Small intestine (tissue), 7 donors: ENCODE results near the gene PDGFD. TPM values are rescaled to one million over a fixed set of nuclear protein-coding genes. Genes with fewer than 3 reads are reported as not detected.

Experiments
- DNase-seq, 2 donors: peaks; one replicate each; pipeline versions ENCODE4 v3.0.0 to v3.0.0-alpha.2; 2013
- FAIRE-seq: peaks from 2 replicates; lab custom pipeline; 2012; peaks lifted over from hg19 to GRCh38; lab: Jason Lieb, UNC
- H3K27ac ChIP-seq, 3 donors: one replicate each; pipeline ENCODE4 v1.5.1; 2013; ENCODE audit warnings: low read length in 2 of 3, mild to moderate bottlenecking in 2 of 3, control low read depth in 1 of 3, inconsistent platforms in 1 of 3, low read depth in 1 of 3, moderate library complexity in 1 of 3
- H3K27me3 ChIP-seq, 3 donors: one replicate each; pipeline ENCODE4 v1.6.1; 2013; ENCODE audit warnings: low read length in 3 of 3, inconsistent platforms in 1 of 3; ENCODE audit not compliant: control insufficient read depth in 3 of 3, insufficient read depth in 3 of 3
- H3K36me3 ChIP-seq, 3 donors: one replicate each; pipeline ENCODE4 v1.6.1; 2013; ENCODE audit warnings: low read length in 3 of 3, inconsistent platforms in 1 of 3, low read depth in 1 of 3, mild to moderate bottlenecking in 1 of 3, moderate library complexity in 1 of 3; ENCODE audit not compliant: control insufficient read depth in 3 of 3, insufficient read depth in 2 of 3
- H3K4me1 ChIP-seq, 3 donors: one replicate each; pipeline ENCODE4 v1.6.1; 2013; ENCODE audit warnings: low read length in 2 of 3, inconsistent platforms in 1 of 3, low read depth in 1 of 3, mild to moderate bottlenecking in 1 of 3, moderate library complexity in 1 of 3; ENCODE audit not compliant: control insufficient read depth in 3 of 3, insufficient read depth in 2 of 3
- H3K4me3 ChIP-seq, 3 donors: one replicate each; pipeline ENCODE4 v1.5.1; 2013; ENCODE audit warnings: low read length in 3 of 3, control low read depth in 1 of 3, inconsistent platforms in 1 of 3, low read depth in 1 of 3, mild to moderate bottlenecking in 1 of 3, moderate library complexity in 1 of 3
- H3K9me3 ChIP-seq, 2 donors: one replicate each; pipeline ENCODE4 v1.6.1; 2013; ENCODE audit warnings: low read depth in 1 of 2, low read length in 1 of 2; ENCODE audit not compliant: control insufficient read depth in 2 of 2, insufficient read depth in 1 of 2
- WGBS, 3 donors: extraction: QIAGEN DNeasy Blood & Tissue Kit; methylation state at CpG; one replicate each; pipeline ENCODE4 v1.1.7; 2013; 5-methylcytosine and 5-hydroxymethylcytosine counted together
- polyA plus RNA-seq, 4 donors: library from polyadenylated mRNA; stranded (reverse) in 3 of 4; unstranded in 1 of 4; fragments of 200-250 nt in 3 of 4; fragments of 120-200 nt in 1 of 4; gene quantifications; one replicate each; pipeline versions ENCODE4 v1.2.1 to v1.2.3, GENCODE V29; 2013
- donor health status: healthy with polysubstance abuse.
- donor health status: control.
- donor health status: control.
- donor health status: Bipolar disorder and iron deficiency.
- donor health status: healthy.

The PDGFD gene
- polyA plus RNA-seq, 4 donors, result 0.81 to 20.0 (median 3.5) TPM; not detected in 1

- 69 to 81% (median 69%) methylated on average over 2 of the region's 2 CpGs for WGBS, 3 donors
- DNase-seq (no peak), FAIRE-seq (no peak)
- no peaks in the 10 kb centered on the region for H3K27me3 ChIP-seq
- H3K36me3 ChIP-seq, result no peaks in the 10 kb centered on the region
- H3K9me3 ChIP-seq, result no peaks in the 10 kb centered on the region
- no peak overlapping the region for H3K4me3 ChIP-seq
- no peak overlapping the region for H3K27ac ChIP-seq
- no peaks in the 10 kb centered on the region for H3K4me1 ChIP-seq
Observed at GRCh38 chr11:104089481-104089880, 74.5 kb downstream of the PDGFD start.

- FAIRE-seq (no peak), DNase-seq (no peak)
- Histone ChIP-seq H3K9me3 (no peaks in the 10 kb centered on the region), H3K36me3 (no peaks in the 10 kb centered on the region), H3K27ac (no peak overlapping the region), H3K4me1 (no peaks in the 10 kb centered on the region), H3K27me3 (no peaks in the 10 kb centered on the region), H3K4me3 (no peak overlapping the region)
- 50 to 53% (median 50%) methylated on average over 5 of the region's 5 CpGs for WGBS, 3 donors
Observed at GRCh38 chr11:104086621-104087020, 77.3 kb downstream of the PDGFD start.

- no peak for FAIRE-seq
Observed at GRCh38 chr11:104078995-104079394, 85.0 kb downstream of the PDGFD start.

GRCh38 chr11:104078245-104078644, 85.7 kb downstream of the PDGFD start:
- WGBS, 3 donors, result 60 to 65% (median 62%) methylated on average over 4 of the region's 4 CpGs
- no peak overlapping the region for H3K4me3 ChIP-seq
- no peaks in the 10 kb centered on the region for H3K9me3 ChIP-seq
- no peaks in the 10 kb centered on the region for H3K4me1 ChIP-seq
- H3K27me3 ChIP-seq, result no peaks in the 10 kb centered on the region
- no peak for DNase-seq
- H3K36me3 ChIP-seq, result no peaks in the 10 kb centered on the region
- no peak overlapping the region for H3K27ac ChIP-seq
- no peak for FAIRE-seq

More at GRCh38 chr11:104078995-104079394, 85.0 kb downstream of the PDGFD start:
- Histone ChIP-seq H3K9me3 (no peaks in the 10 kb centered on the region), H3K4me1 (no peaks in the 10 kb centered on the region), H3K27ac (no peak overlapping the region), H3K27me3 (no peaks in the 10 kb centered on the region), H3K36me3 (no peaks in the 10 kb centered on the region), H3K4me3 (no peak overlapping the region)
- no peak for DNase-seq

- H3K27ac ChIP-seq, result no peak overlapping the region
- H3K27me3 ChIP-seq, result no peaks in the 10 kb centered on the region
- FAIRE-seq (no peak), DNase-seq (peak in 1 of 2 donors; percentile 41)
- 53 to 70% (median 58%) methylated on average over 2 of the region's 2 CpGs for WGBS, 3 donors
- no peaks in the 10 kb centered on the region for H3K4me1 ChIP-seq
- no peaks in the 10 kb centered on the region for H3K9me3 ChIP-seq
- no peaks in the 10 kb centered on the region for H3K36me3 ChIP-seq
- no peak overlapping the region for H3K4me3 ChIP-seq
Observed at GRCh38 chr11:104076455-104076854, 87.5 kb downstream of the PDGFD start.

- 83 to 91% (median 88%) methylated on average over 4 of the region's 4 CpGs for WGBS, 3 donors
Observed at GRCh38 chr11:104075706-104076105, 88.2 kb downstream of the PDGFD start.

GRCh38 chr11:104075091-104075490, 88.9 kb downstream of the PDGFD start:
- DNase-seq (no peak), FAIRE-seq (no peak)
- no peaks in the 10 kb centered on the region for H3K27me3 ChIP-seq
- H3K9me3 ChIP-seq, result no peaks in the 10 kb centered on the region
- H3K36me3 ChIP-seq, result no peaks in the 10 kb centered on the region
- H3K4me1 ChIP-seq, result no peaks in the 10 kb centered on the region
- no peak overlapping the region for H3K4me3 ChIP-seq
- H3K27ac ChIP-seq, result no peak overlapping the region

More at GRCh38 chr11:104075706-104076105, 88.2 kb downstream of the PDGFD start:
- no peak for FAIRE-seq
- no peaks in the 10 kb centered on the region for H3K27me3 ChIP-seq
- no peak for DNase-seq
- no peaks in the 10 kb centered on the region for H3K9me3 ChIP-seq
- no peaks in the 10 kb centered on the region for H3K36me3 ChIP-seq
- no peaks in the 10 kb centered on the region for H3K4me1 ChIP-seq
- H3K4me3 ChIP-seq, result no peak overlapping the region
- no peak overlapping the region for H3K27ac ChIP-seq

GRCh38 chr11:104073950-104074705, 89.8 kb downstream of the PDGFD start:
- Histone ChIP-seq H3K9me3 (no peaks in the 10 kb centered on the region), H3K27ac (no peak overlapping the region), H3K27me3 (no peaks in the 10 kb centered on the region), H3K4me3 (no peak overlapping the region), H3K36me3 (no peaks in the 10 kb centered on the region), H3K4me1 (no peaks in the 10 kb centered on the region)
- WGBS, 3 donors, result 62 to 69% (median 65%) methylated on average over 3 of the region's 3 CpGs
- FAIRE-seq (no peak), DNase-seq (no peak)

GRCh38 chr11:104067534-104067933, 96.4 kb downstream of the PDGFD start:
- Histone ChIP-seq H3K36me3 (no peaks in the 10 kb centered on the region), H3K4me3 (no peak overlapping the region), H3K27ac (no peak overlapping the region), H3K9me3 (no peaks in the 10 kb centered on the region), H3K4me1 (no peaks in the 10 kb centered on the region), H3K27me3 (no peaks in the 10 kb centered on the region)
- WGBS, 3 donors, result 63 to 73% (median 73%) methylated on average over 1 of the region's 1 CpG
- FAIRE-seq, result no peak
- no peak for DNase-seq
